Endothelial cell (in vitro differentiated cells): ENCODE data around the gene CDCA8. TPM values are rescaled to one million over a fixed set of nuclear protein-coding genes. Genes with fewer than 3 reads are reported as not detected.

ENCODE experiments used
- DNase-seq: peaks from one replicate; pipeline ENCODE4 v3.0.0; 2021; ENCODE audit warnings: low spot score
- H3K27ac Mint-ChIP-seq: one replicate; pipeline ENCODE4 v1.8.0; 2021; ENCODE audit warnings: mixed read lengths, inconsistent platforms; ENCODE audit not compliant: unreplicated experiment
- H3K27me3 Mint-ChIP-seq: one replicate; pipeline ENCODE4 v1.8.0; 2021; ENCODE audit warnings: mild to moderate bottlenecking, moderate library complexity, mixed read lengths, inconsistent platforms; ENCODE audit not compliant: unreplicated experiment
- H3K36me3 Mint-ChIP-seq: one replicate; pipeline ENCODE4 v1.8.0; 2021; ENCODE audit warnings: mild to moderate bottlenecking, low read depth, mixed read lengths, inconsistent platforms; ENCODE audit not compliant: unreplicated experiment
- H3K4me1 Mint-ChIP-seq: one replicate; pipeline ENCODE4 v1.8.0; 2021; ENCODE audit warnings: mild to moderate bottlenecking, mixed read lengths, inconsistent platforms; ENCODE audit not compliant: unreplicated experiment
- H3K4me3 Mint-ChIP-seq: one replicate; pipeline ENCODE4 v1.8.0; 2021; ENCODE audit warnings: mild to moderate bottlenecking, mixed read lengths, inconsistent platforms; ENCODE audit not compliant: unreplicated experiment
- H3K9me3 Mint-ChIP-seq: one replicate; pipeline ENCODE4 v1.8.0; 2021; ENCODE audit warnings: mixed read lengths, inconsistent platforms; ENCODE audit not compliant: unreplicated experiment
- total RNA-seq: library from RNA; stranded (reverse); fragmentation: NEBNext Ultra II Directional; extraction: Animal tissue kit (Norgen Biotek cat#: 25700); gene quantifications from one replicate; pipeline ENCODE4 v1.2.1, GENCODE V29; 2021; ENCODE audit not compliant: unreplicated experiment
- TF ChIP-seq, protein P1 (sequence below): fragments of 200-600 bp; sonication (generic); IDR thresholded peaks from one replicate; pipeline ENCODE4 v1.5.0; 2021; ENCODE audit warnings: antibody characterized with exemption; ENCODE audit not compliant: unreplicated experiment

The CDCA8 gene
- total RNA-seq, 1 donor from 2014 or later: 7.8 TPM

DNA sequence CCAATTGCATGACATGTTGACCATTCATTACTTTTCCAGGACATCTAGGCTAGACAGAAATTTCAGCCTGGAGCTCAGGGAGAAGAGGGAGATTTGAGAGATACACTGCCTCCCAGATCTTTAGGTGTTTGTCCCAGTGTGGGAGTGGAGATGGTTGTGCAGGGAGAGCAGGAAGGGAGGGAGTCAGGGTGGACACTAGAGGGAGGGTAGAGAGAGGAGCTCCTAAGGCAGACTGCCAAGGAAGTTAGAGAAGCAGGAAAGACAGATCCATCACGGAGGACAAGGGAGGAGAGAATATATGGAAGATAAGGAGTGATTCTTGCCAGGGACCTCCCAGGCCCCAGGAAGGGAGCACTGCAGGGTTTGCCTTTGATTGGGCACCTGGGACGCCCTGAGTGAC lies 8.7 kb downstream of the CDCA8 start:
- no peak for DNase-seq
- no peak overlapping the region for H3K4me3 Mint-ChIP-seq
- no peaks in the 10 kb centered on the region for H3K4me1 Mint-ChIP-seq
- TF ChIP-seq, protein P1, sequence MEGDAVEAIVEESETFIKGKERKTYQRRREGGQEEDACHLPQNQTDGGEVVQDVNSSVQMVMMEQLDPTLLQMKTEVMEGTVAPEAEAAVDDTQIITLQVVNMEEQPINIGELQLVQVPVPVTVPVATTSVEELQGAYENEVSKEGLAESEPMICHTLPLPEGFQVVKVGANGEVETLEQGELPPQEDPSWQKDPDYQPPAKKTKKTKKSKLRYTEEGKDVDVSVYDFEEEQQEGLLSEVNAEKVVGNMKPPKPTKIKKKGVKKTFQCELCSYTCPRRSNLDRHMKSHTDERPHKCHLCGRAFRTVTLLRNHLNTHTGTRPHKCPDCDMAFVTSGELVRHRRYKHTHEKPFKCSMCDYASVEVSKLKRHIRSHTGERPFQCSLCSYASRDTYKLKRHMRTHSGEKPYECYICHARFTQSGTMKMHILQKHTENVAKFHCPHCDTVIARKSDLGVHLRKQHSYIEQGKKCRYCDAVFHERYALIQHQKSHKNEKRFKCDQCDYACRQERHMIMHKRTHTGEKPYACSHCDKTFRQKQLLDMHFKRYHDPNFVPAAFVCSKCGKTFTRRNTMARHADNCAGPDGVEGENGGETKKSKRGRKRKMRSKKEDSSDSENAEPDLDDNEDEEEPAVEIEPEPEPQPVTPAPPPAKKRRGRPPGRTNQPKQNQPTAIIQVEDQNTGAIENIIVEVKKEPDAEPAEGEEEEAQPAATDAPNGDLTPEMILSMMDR: no peak
- peaks cover 7% of the 10 kb centered on the region for H3K36me3 Mint-ChIP-seq
- H3K27me3 Mint-ChIP-seq: no peaks in the 10 kb centered on the region
- H3K27ac Mint-ChIP-seq: peak overlapping the region; percentile 8
- H3K9me3 Mint-ChIP-seq: no peaks in the 10 kb centered on the region

DNA sequence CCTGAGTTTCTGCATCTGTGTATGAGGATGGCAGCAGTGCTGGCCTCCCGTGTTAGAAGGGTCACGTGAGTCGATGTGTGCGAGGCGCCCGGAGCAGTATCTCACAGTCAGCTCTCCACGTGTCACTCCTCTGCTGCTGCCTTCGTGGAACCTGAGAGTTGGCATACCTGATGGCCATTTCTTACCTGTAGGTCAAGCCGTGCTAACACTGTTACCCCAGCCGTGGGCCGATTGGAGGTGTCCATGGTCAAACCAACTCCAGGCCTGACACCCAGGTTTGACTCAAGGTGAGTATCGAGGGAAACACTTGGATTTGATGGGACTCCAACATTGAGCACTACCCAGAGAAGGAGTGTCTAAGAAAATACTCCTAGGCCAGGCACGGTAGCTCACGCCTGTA lies 10.7 kb downstream of the CDCA8 start:
- H3K27ac Mint-ChIP-seq: no peak overlapping the region
- H3K9me3 Mint-ChIP-seq: no peaks in the 10 kb centered on the region
- no peaks in the 10 kb centered on the region for H3K27me3 Mint-ChIP-seq
- peaks cover 21% of the 10 kb centered on the region for H3K36me3 Mint-ChIP-seq
- DNase-seq: no peak
- no peaks in the 10 kb centered on the region for H3K4me1 Mint-ChIP-seq
- TF ChIP-seq, protein P1: no peak
- H3K4me3 Mint-ChIP-seq: no peak overlapping the region

DNA sequence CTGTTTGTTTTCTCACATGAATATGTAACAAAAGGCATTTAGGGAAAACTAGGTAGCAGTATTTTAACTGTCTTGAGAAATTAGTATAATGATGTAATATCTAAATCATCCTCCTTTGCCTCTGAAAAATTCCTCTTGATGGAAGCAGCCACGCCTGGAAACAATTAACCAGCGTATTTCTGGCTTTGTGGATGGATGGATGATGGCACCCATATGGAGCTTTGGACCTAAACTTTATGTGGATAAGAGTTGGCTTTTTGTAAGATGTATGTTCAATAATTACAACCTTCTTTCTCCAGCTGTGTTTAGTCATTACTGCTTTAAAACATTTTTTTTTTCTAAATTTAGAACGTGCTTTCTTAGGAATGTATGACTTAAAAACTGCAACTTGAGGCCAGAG lies 12.7 kb downstream of the CDCA8 start:
- H3K27ac Mint-ChIP-seq: no peak overlapping the region

DNA sequence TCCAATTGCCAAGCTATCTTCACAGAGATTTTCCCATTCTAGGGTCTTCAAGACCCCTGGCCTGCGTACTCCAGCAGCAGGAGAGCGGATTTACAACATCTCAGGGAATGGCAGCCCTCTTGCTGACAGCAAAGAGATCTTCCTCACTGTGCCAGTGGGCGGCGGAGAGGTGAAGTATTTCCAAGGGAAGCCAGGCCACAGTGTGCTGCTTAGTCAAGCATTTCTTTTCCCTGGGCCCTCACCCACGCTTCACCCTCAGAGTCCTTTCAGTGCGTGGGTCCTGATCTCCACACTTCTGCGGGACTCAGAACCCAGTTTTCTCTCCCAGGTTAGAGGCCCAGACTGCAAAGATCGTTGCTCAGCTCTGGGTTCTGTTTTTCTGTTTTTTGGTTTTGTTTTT lies 13.1 kb downstream of the CDCA8 start:
- no peak for DNase-seq
- TF ChIP-seq, protein P1: no peak
- H3K36me3 Mint-ChIP-seq: peaks cover 25% of the 10 kb centered on the region
- no peaks in the 10 kb centered on the region for H3K9me3 Mint-ChIP-seq
- H3K4me3 Mint-ChIP-seq: no peak overlapping the region
- H3K4me1 Mint-ChIP-seq: no peaks in the 10 kb centered on the region
- H3K27ac Mint-ChIP-seq: no peak overlapping the region
- H3K27me3 Mint-ChIP-seq: no peaks in the 10 kb centered on the region

More for the DNA sequence above, 12.7 kb downstream of the CDCA8 start:
- H3K27me3 Mint-ChIP-seq: no peaks in the 10 kb centered on the region
- peaks cover 25% of the 10 kb centered on the region for H3K36me3 Mint-ChIP-seq
- no peak overlapping the region for H3K4me3 Mint-ChIP-seq
- no peak for DNase-seq
- TF ChIP-seq, protein P1: no peak
- no peaks in the 10 kb centered on the region for H3K9me3 Mint-ChIP-seq
- H3K4me1 Mint-ChIP-seq: no peaks in the 10 kb centered on the region

DNA sequence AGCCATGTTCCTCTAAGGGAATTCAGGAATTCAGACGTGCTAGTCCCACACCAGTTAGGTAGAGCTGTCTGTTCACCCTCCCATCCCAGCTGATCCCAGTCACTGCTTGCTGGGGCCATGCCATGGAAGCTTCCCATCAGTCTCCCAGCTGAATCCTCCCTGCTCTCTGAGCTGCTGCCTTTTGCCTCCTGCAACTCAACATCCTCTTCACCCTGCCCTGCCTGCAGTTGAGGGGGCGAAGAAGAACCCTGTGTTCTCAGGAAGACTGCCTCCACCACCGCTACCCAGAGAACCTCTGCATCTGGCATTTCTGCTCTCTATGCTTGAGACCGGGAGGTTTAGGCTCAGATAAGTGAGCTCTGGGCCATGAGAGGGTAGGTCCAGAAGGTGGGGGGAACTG lies 16.2 kb downstream of the CDCA8 start:
- H3K4me1 Mint-ChIP-seq: no peaks in the 10 kb centered on the region
- H3K36me3 Mint-ChIP-seq: peaks cover 25% of the 10 kb centered on the region
- TF ChIP-seq, protein P1: no peak
- H3K9me3 Mint-ChIP-seq: no peaks in the 10 kb centered on the region
- DNase-seq: no peak
- no peak overlapping the region for H3K27ac Mint-ChIP-seq
- no peaks in the 10 kb centered on the region for H3K27me3 Mint-ChIP-seq
- no peak overlapping the region for H3K4me3 Mint-ChIP-seq
